Suprapubic skin (tissue), 4 donors: ENCODE results near the gene UTS2B. TPM values are rescaled to one million over a fixed set of nuclear protein-coding genes. Genes with fewer than 3 reads are reported as not detected.

Source experiments
- DNase-seq, 2 donors: peaks; one replicate each; pipeline ENCODE4 v3.0.0-alpha.2; 2019; ENCODE audit warnings: low spot score in 2 of 2
- H3K27ac ChIP-seq: fragments of 200-600 bp; sonication (generic); one replicate; pipeline ENCODE4 v1.5.1; 2019
- H3K27me3 ChIP-seq: fragments of 200-600 bp; sonication (generic); one replicate; pipeline ENCODE4 v1.5.1; 2019
- H3K36me3 ChIP-seq: fragments of 200-600 bp; sonication (generic); one replicate; pipeline ENCODE4 v1.5.1; 2019
- H3K4me1 ChIP-seq: fragments of 200-600 bp; sonication (generic); one replicate; pipeline ENCODE4 v1.5.1; 2019
- H3K4me3 ChIP-seq: fragments of 200-600 bp; sonication (generic); one replicate; pipeline ENCODE4 v1.5.1; 2019; ENCODE audit warnings: mild to moderate bottlenecking
- H3K9me3 ChIP-seq: fragments of 200-600 bp; sonication (generic); one replicate; pipeline ENCODE4 v1.5.1; 2019
- CTCF ChIP-seq, 2 donors: fragments of 200-600 bp in 1 of 2; fragments of 450-650 bp in 1 of 2; sonication (generic) in 1 of 2; IDR thresholded peaks; one replicate each; pipeline ENCODE4 v1.5.1; 2016 to 2019; ENCODE audit warnings: antibody characterized with exemption in 2 of 2, mild to moderate bottlenecking in 1 of 2, moderate library complexity in 1 of 2
- EP300 ChIP-seq: sonication (generic); formaldehyde crosslinking; IDR thresholded peaks from one replicate; pipeline ENCODE4 v1.6.1; 2017; ENCODE audit warnings: antibody characterized with exemption
- POLR2A ChIP-seq, 2 donors: fragments of 450-650 bp; IDR thresholded peaks; one replicate each; pipeline ENCODE4 v1.6.1; 2017; ENCODE audit warnings: antibody characterized with exemption in 2 of 2, mild to moderate bottlenecking in 2 of 2, moderate library complexity in 2 of 2
- POLR2AphosphoS5 ChIP-seq, 3 donors: sonication (generic); formaldehyde crosslinking; IDR thresholded peaks; one replicate each; pipeline ENCODE4 v1.6.1; 2017; ENCODE audit warnings: antibody characterized with exemption in 3 of 3
- WGBS: methylation state at CpG from one replicate; pipeline ENCODE4 v1.1.5; 2018; 5-methylcytosine and 5-hydroxymethylcytosine counted together
- total RNA-seq, 4 donors: library from RNA; depleted of rRNA; stranded (reverse); fragments of >200 nt; gene quantifications; one replicate each; pipeline ENCODE4 v1.1.0, GENCODE V29; 2016

The UTS2B gene
- total RNA-seq = 1 to 10 TPM in 1 of 4 donors, not detected in 3; 1.0 TPM

GRCh38 chr3:191329654-191330529, at the start of gene UTS2B:
TSS of gene UTS2B (minus strand) at chr3:191330526. CDS start at chr3:191282189, 48,337 bp downstream.
- Histone ChIP-seq H3K27ac (peak within 1 kb of the TSS; percentile 93), H3K27me3 (no peaks in the 10 kb centered on the region), H3K36me3 (no peaks in the 10 kb centered on the region), H3K4me3 (peak within 1 kb of the TSS; percentile 81), H3K9me3 (no peaks in the 10 kb centered on the region), H3K4me1 (peaks cover 31% of the 10 kb centered on the region)
- DNase-seq = peak; percentile 74 to 82
- WGBS = 5% methylated on average over 18 of the region's 37 CpGs
- TF ChIP-seq CTCF (IDR thresholded peaks at IDR 0.05) (no peak), POLR2A (IDR thresholded peaks at IDR 0.05) (no peak), EP300 (no peak), POLR2AphosphoS5 (IDR thresholded peaks at IDR 0.05) (no peak)

GRCh38 chr3:191380001-191380400, 49.7 kb upstream of the UTS2B start:
- peaks cover 40% of the 10 kb centered on the region for H3K36me3 ChIP-seq
- H3K4me3 ChIP-seq = no peak overlapping the region

GRCh38 chr3:191379446-191379845, 49.1 kb upstream of the UTS2B start:
- H3K36me3 ChIP-seq = peaks cover 43% of the 10 kb centered on the region
- peaks cover 36% of the 10 kb centered on the region for H3K4me1 ChIP-seq
- H3K4me3 ChIP-seq = no peak overlapping the region
- DNase-seq = no peak
- H3K9me3 ChIP-seq = no peaks in the 10 kb centered on the region
- H3K27me3 ChIP-seq = no peaks in the 10 kb centered on the region
- 58% methylated on average over 2 of the region's 2 CpGs for WGBS
- H3K27ac ChIP-seq = no peak overlapping the region
- no peak for TF ChIP-seq EP300
- TF ChIP-seq CTCF (IDR thresholded peaks at IDR 0.05) = no peak
- TF ChIP-seq POLR2A (IDR thresholded peaks at IDR 0.05) = no peak
- no peak for TF ChIP-seq POLR2AphosphoS5 (IDR thresholded peaks at IDR 0.05)

More at GRCh38 chr3:191380001-191380400, 49.7 kb upstream of the UTS2B start:
- H3K27me3 ChIP-seq = no peaks in the 10 kb centered on the region
- TF ChIP-seq EP300 (no peak), POLR2AphosphoS5 (IDR thresholded peaks at IDR 0.05) (no peak), CTCF (IDR thresholded peaks at IDR 0.05) (no peak), POLR2A (IDR thresholded peaks at IDR 0.05) (no peak)
- H3K4me1 ChIP-seq = peaks cover 36% of the 10 kb centered on the region
- 54% methylated on average over 2 of the region's 2 CpGs for WGBS
- no peaks in the 10 kb centered on the region for H3K9me3 ChIP-seq
- no peak overlapping the region for H3K27ac ChIP-seq
- DNase-seq = no peak

- Histone ChIP-seq H3K4me1 (peaks cover 36% of the 10 kb centered on the region), H3K27me3 (no peaks in the 10 kb centered on the region), H3K4me3 (no peak overlapping the region), H3K9me3 (no peaks in the 10 kb centered on the region), H3K36me3 (peaks cover 40% of the 10 kb centered on the region), H3K27ac (no peak overlapping the region)
- DNase-seq = no peak
- TF ChIP-seq POLR2A (IDR thresholded peaks at IDR 0.05) (no peak), POLR2AphosphoS5 (IDR thresholded peaks at IDR 0.05) (no peak), EP300 (no peak), CTCF (IDR thresholded peaks at IDR 0.05) (no peak)
Observed at GRCh38 chr3:191378142-191378812, 48.0 kb upstream of the UTS2B start.

GRCh38 chr3:191376516-191377141, 46.3 kb upstream of the UTS2B start:
- 32% methylated on average over 7 of the region's 7 CpGs for WGBS
- Histone ChIP-seq H3K4me3 (no peak overlapping the region), H3K27me3 (no peaks in the 10 kb centered on the region), H3K4me1 (peaks cover 36% of the 10 kb centered on the region), H3K9me3 (no peaks in the 10 kb centered on the region), H3K27ac (peak overlapping the region; percentile 65), H3K36me3 (peaks cover 23% of the 10 kb centered on the region)
- DNase-seq = no peak
- TF ChIP-seq CTCF (IDR thresholded peaks at IDR 0.05) (no peak), POLR2AphosphoS5 (IDR thresholded peaks at IDR 0.05) (no peak), EP300 (no peak), POLR2A (IDR thresholded peaks at IDR 0.05) (no peak)
